Tibial nerve (tissue), 4 donors: Measurements from ENCODE around the gene GPR150. TPM values are rescaled to one million over a fixed set of nuclear protein-coding genes. Genes with fewer than 3 reads are reported as not detected.
"Not testable (repeated sequence)": the region's sequence is repeated elsewhere in the genome, so short reads cannot be mapped to it uniquely, and the experiment has no call there.

Experiments
- DNase-seq, 2 donors: peaks; one replicate each; pipeline ENCODE4 v3.0.0-alpha.2; 2019; ENCODE audit warnings: low spot score in 2 of 2
- H3K27ac ChIP-seq, 4 donors: fragments of 200-600 bp; sonication (generic) in 3 of 4; one replicate each; pipeline ENCODE4 v1.5.1; 2017 to 2019; ENCODE audit warnings: mild to moderate bottlenecking in 1 of 4
- H3K27me3 ChIP-seq, 2 donors: fragments of 200-600 bp; sonication (generic) in 1 of 2; one replicate each; pipeline versions ENCODE4 v1.5.1 to v1.6.0; 2017 to 2019
- H3K36me3 ChIP-seq, 3 donors: fragments of 200-600 bp; sonication (generic); one replicate each; pipeline ENCODE4 v1.5.1; 2018 to 2019
- H3K4me1 ChIP-seq, 4 donors: fragments of 200-600 bp; sonication (generic) in 3 of 4; one replicate each; pipeline ENCODE4 v1.5.1; 2017 to 2019
- H3K4me3 ChIP-seq, 4 donors: fragments of 200-600 bp; sonication (generic) in 3 of 4; one replicate each; pipeline ENCODE4 v1.5.1; 2017 to 2019; ENCODE audit warnings: mild to moderate bottlenecking in 1 of 4, moderate library complexity in 1 of 4
- H3K9me3 ChIP-seq, 4 donors: fragments of 200-600 bp; sonication (generic) in 3 of 4; one replicate each; pipeline ENCODE4 v1.5.1; 2017 to 2019
- CTCF ChIP-seq, 5 experiments: fragments of 200-600 bp in 3 of 5; fragments of 450-650 bp in 2 of 5; sonication (generic) in 3 of 5; IDR thresholded peaks; one replicate each; pipeline ENCODE4 v1.5.1; 2016 to 2019; ENCODE audit warnings: antibody characterized with exemption in 5 of 5, mild to moderate bottlenecking in 3 of 5, moderate library complexity in 2 of 5
- EP300 ChIP-seq, 2 donors: sonication (generic); formaldehyde crosslinking; IDR thresholded peaks; one replicate each; pipeline ENCODE4 v1.6.1; 2017; ENCODE audit warnings: antibody characterized with exemption in 2 of 2, mild to moderate bottlenecking in 1 of 2
- POLR2A ChIP-seq, 2 donors: fragments of 450-650 bp; IDR thresholded peaks; one replicate each; pipeline ENCODE4 v1.6.1; 2017; ENCODE audit warnings: antibody characterized with exemption in 2 of 2, mild to moderate bottlenecking in 2 of 2, moderate library complexity in 2 of 2
- WGBS, 2 donors: methylation state at CpG; one replicate each; pipeline ENCODE4 v1.1.5; 2018; 5-methylcytosine and 5-hydroxymethylcytosine counted together
- total RNA-seq, 4 donors: library from RNA; depleted of rRNA; stranded (reverse); fragments of >200 nt; gene quantifications; one replicate each; pipeline ENCODE4 v1.1.0, GENCODE V29; 2016

GPR150 gene
- total RNA-seq, 4 donors from 2014 or later, result 0.44 to 3.1 (median 2.7) TPM

GRCh38 chr5:95641741-95642220 is 21.9 kb downstream of the GPR150 start:
- Histone ChIP-seq H3K27me3 (no peaks in the 10 kb centered on the region), H3K36me3 (no peaks in the 10 kb centered on the region), H3K4me1 (peaks cover 0 to 34% (median 7%) of the 10 kb centered on the region in 4 donors), H3K27ac (peak overlapping the region; percentile 31 to 98 (median 70)), H3K9me3 (no peaks in the 10 kb centered on the region), H3K4me3 (no peak overlapping the region)
- DNase-seq, result peak in 1 of 2 donors; percentile 75
- 62 to 67% methylated on average over 5 of the region's 5 CpGs for WGBS, 2 donors
- TF ChIP-seq EP300 (IDR thresholded peaks at IDR 0.05) (peak; percentile 94), CTCF (IDR thresholded peaks at IDR 0.05) (no peak), POLR2A (IDR thresholded peaks at IDR 0.05) (peak in 1 of 2 donors; percentile 56)

GRCh38 chr5:95643152-95643551 is 23.3 kb downstream of the GPR150 start:
- H3K9me3 ChIP-seq, result no peaks in the 10 kb centered on the region
- WGBS, 2 donors, result 90 to 92% methylated on average over 7 of the region's 7 CpGs
- DNase-seq, result no peak
- no peaks in the 10 kb centered on the region for H3K36me3 ChIP-seq
- TF ChIP-seq EP300 (IDR thresholded peaks at IDR 0.05), result no peak
- no peak for TF ChIP-seq CTCF (IDR thresholded peaks at IDR 0.05)
- no peak for TF ChIP-seq POLR2A (IDR thresholded peaks at IDR 0.05)
- H3K27me3 ChIP-seq, result no peaks in the 10 kb centered on the region
- H3K27ac ChIP-seq, result peak overlapping the region in 3 of 4 donors; percentile 78 to 98 (median 80)
- H3K4me1 ChIP-seq, result peaks cover 0 to 45% (median 15%) of the 10 kb centered on the region in 4 donors
- no peak overlapping the region for H3K4me3 ChIP-seq

GRCh38 chr5:95644351-95645042 is 24.6 kb downstream of the GPR150 start:
- no peak overlapping the region for H3K4me3 ChIP-seq
- DNase-seq, result peak in 1 of 2 donors; percentile 70
- peaks cover 0 to 45% (median 15%) of the 10 kb centered on the region in 4 donors for H3K4me1 ChIP-seq
- H3K27me3 ChIP-seq, result no peaks in the 10 kb centered on the region
- H3K36me3 ChIP-seq, result no peaks in the 10 kb centered on the region
- H3K27ac ChIP-seq, result peak overlapping the region; percentile 44 to 98 (median 87)
- no peaks in the 10 kb centered on the region for H3K9me3 ChIP-seq
- WGBS, 2 donors, result 19% methylated on average over 4 of the region's 4 CpGs
- TF ChIP-seq EP300 (IDR thresholded peaks at IDR 0.05) (peak; percentile 33 to 55), CTCF (IDR thresholded peaks at IDR 0.05) (peak; percentile 59 to 79 (median 65)), POLR2A (IDR thresholded peaks at IDR 0.05) (peak in 1 of 2 donors; percentile 18)

GRCh38 chr5:95646226-95646568 is 26.3 kb downstream of the GPR150 start:
- Histone ChIP-seq H3K4me3 (peak overlapping the region in 3 of 4 donors; percentile 52 to 67 (median 66)), H3K4me1 (peaks cover 0 to 45% (median 15%) of the 10 kb centered on the region in 4 donors), H3K27ac (peak overlapping the region; percentile 81 to 98 (median 96))
- not testable (repeated sequence) for H3K27me3 ChIP-seq, DNase-seq, H3K36me3 ChIP-seq, H3K9me3 ChIP-seq
- 86 to 90% methylated on average over 17 of the region's 17 CpGs for WGBS, 2 donors

DNA sequence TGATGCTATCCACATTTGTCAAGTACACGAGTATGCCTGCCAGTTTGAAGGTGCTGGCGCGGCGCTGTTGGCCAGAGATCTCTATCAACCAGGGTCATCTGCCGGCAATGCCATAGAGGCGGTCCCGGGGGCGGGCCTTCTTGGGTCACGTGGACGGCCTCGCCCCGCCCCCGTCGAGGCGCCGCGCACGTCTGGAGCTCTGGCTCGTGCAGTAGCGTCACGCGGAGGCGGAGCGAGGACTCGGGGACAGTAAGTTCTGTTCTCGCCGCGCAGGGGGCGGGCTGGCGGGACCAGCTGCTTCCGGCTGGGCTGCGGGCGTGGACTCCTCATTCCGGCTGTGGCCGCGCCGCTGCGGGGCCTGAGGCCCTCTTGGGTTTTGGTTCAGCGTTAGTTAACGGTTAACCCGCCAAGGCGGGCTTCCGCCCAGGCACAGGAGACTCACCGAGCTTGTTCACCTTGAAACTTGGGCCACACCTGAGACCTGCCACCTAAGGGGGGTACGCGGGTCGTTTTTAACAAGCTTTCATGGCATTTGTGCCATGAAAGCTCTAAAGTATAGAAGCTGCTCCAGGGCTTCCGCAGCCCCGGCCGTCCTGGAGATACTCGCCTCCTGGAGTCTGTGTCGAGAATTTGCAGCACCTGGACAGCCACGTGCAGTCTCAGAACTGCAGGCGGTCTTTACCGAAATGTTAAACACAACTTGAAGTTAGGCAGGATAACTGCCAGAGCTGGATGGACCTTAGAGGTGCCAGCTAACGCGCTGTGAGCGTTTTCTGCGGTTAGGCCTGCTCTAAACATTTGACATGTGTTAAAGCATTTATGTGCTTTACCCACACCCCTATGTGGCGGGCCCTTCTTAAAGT is 26.9 kb downstream of the GPR150 start, which contains the start of gene RFESD:
Gene RFESD, plus strand, starts transcription at position 209 of the 863 bp plus-strand sequence. CDS start 5,495 bp downstream, outside the sequence.
- Histone ChIP-seq H3K36me3 (no peaks in the 10 kb centered on the region), H3K27me3 (no peaks in the 10 kb centered on the region), H3K27ac (peak within 1 kb of the TSS; percentile 81 to 98 (median 96)), H3K4me3 (peak within 1 kb of the TSS; percentile 40 to 67 (median 59)), H3K4me1 (peaks cover 0 to 40% (median 15%) of the 10 kb centered on the region in 4 donors), H3K9me3 (no peaks in the 10 kb centered on the region)
- peak; percentile 97 to 99 for DNase-seq
- TF ChIP-seq CTCF (IDR thresholded peaks at IDR 0.05), result peak in 4 of 5 experiments; percentile 8 to 66 (median 36)
- TF ChIP-seq EP300 (IDR thresholded peaks at IDR 0.05), result peak; percentile 100
- TF ChIP-seq POLR2A (IDR thresholded peaks at IDR 0.05), result peak; percentile 96 to 98
- WGBS, 2 donors, result 2% methylated on average over 38 to 60 of the region's 60 CpGs
